Uterus (tissue), 4 donors: Measurements from ENCODE around the gene NEMF. TPM values are rescaled to one million over a fixed set of nuclear protein-coding genes. Genes with fewer than 3 reads are reported as not detected.
"Not testable (repeated sequence)": the region's sequence is repeated elsewhere in the genome, so short reads cannot be mapped to it uniquely, and the experiment has no call there.

Source experiments
- DNase-seq, 2 donors: peaks; one replicate each; pipeline ENCODE4 v3.0.0-alpha.2; 2019 to 2020
- H3K27ac ChIP-seq, 2 donors: fragments of 200-600 bp; sonication (generic); 1 replicate in 1 of 2; 2 replicates in 1 of 2; pipeline ENCODE4 v1.5.1; 2016 to 2018
- H3K27me3 ChIP-seq, 2 donors: fragments of 200-600 bp; sonication (generic); one replicate each; pipeline ENCODE4 v1.5.1; 2018 to 2019; ENCODE audit warnings: control low read depth in 1 of 2
- H3K36me3 ChIP-seq, 2 donors: fragments of 200-600 bp; sonication (generic); one replicate each; pipeline ENCODE4 v1.5.1; 2019; ENCODE audit warnings: control low read depth in 1 of 2
- H3K4me1 ChIP-seq, 2 donors: fragments of 200-600 bp; sonication (generic); one replicate each; pipeline ENCODE4 v1.5.1; 2018 to 2019; ENCODE audit warnings: control low read depth in 1 of 2
- H3K4me3 ChIP-seq, 2 donors: fragments of 200-600 bp; sonication (generic); 1 replicate in 1 of 2; 2 replicates in 1 of 2; pipeline ENCODE4 v1.5.1; 2018 to 2019; ENCODE audit warnings: mild to moderate bottlenecking in 1 of 2
- H3K9me3 ChIP-seq, 2 donors: fragments of 200-600 bp; sonication (generic); one replicate each; pipeline ENCODE4 v1.5.1; 2019; ENCODE audit warnings: control low read depth in 1 of 2
- POLR2A ChIP-seq, 2 donors: fragments of 450-650 bp; IDR thresholded peaks; one replicate each; pipeline ENCODE4 v1.6.1; 2016; ENCODE audit warnings: antibody characterized with exemption in 2 of 2, mild to moderate bottlenecking in 1 of 2, moderate library complexity in 1 of 2
- intact Hi-C: fragments of 100-400 bp; cut with DNase I; formaldehyde crosslinking; loops from one replicate; pipeline ENCODE4 v1.15.1; 2023; ENCODE audit warnings: low total_unique reads
- total RNA-seq, 4 donors: library from RNA; depleted of rRNA in 3 of 4; stranded (reverse); fragments of >200 nt in 3 of 4; gene quantifications; one replicate each; pipeline versions ENCODE4 v1.1.0 to v1.2.4, GENCODE V29; 2014 to 2023
- TF ChIP-seq, protein P1 (sequence below), 4 experiments: fragments of 200-600 bp in 2 of 4; fragments of 450-650 bp in 2 of 4; sonication (generic) in 2 of 4; IDR thresholded peaks; one replicate each; pipeline ENCODE4 v1.5.1; 2016 to 2019; ENCODE audit warnings: antibody characterized with exemption in 4 of 4, mild to moderate bottlenecking in 2 of 4, moderate library complexity in 1 of 4
- donor health status: DM: yes; HTN: yes; CAD: no.

Gene NEMF
- total RNA-seq, 4 donors from 2014 or later: 54.3 to 108 (median 74.2) TPM

GRCh38 chr14:49897414-49897813 lies 44.8 kb upstream of the NEMF start:
- H3K4me3 ChIP-seq: no peak overlapping the region
- intact Hi-C loops: loop anchor here (10.0 kb wide), 1 partner anchor 207 kb away; no protein-coding TSS in a partner anchor
- H3K36me3 ChIP-seq: no peaks in the 10 kb centered on the region
- no peak for TF ChIP-seq POLR2A (IDR thresholded peaks at IDR 0.05)
- TF ChIP-seq, protein P1, sequence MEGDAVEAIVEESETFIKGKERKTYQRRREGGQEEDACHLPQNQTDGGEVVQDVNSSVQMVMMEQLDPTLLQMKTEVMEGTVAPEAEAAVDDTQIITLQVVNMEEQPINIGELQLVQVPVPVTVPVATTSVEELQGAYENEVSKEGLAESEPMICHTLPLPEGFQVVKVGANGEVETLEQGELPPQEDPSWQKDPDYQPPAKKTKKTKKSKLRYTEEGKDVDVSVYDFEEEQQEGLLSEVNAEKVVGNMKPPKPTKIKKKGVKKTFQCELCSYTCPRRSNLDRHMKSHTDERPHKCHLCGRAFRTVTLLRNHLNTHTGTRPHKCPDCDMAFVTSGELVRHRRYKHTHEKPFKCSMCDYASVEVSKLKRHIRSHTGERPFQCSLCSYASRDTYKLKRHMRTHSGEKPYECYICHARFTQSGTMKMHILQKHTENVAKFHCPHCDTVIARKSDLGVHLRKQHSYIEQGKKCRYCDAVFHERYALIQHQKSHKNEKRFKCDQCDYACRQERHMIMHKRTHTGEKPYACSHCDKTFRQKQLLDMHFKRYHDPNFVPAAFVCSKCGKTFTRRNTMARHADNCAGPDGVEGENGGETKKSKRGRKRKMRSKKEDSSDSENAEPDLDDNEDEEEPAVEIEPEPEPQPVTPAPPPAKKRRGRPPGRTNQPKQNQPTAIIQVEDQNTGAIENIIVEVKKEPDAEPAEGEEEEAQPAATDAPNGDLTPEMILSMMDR (IDR thresholded peaks at IDR 0.05): no peak
- H3K27ac ChIP-seq: no peak overlapping the region
- H3K4me1 ChIP-seq: peaks cover 14 to 15% of the 10 kb centered on the region in 2 donors
- H3K9me3 ChIP-seq: no peaks in the 10 kb centered on the region
- no peak for DNase-seq
- no peaks in the 10 kb centered on the region for H3K27me3 ChIP-seq

GRCh38 chr14:49896966-49897365 lies 44.4 kb upstream of the NEMF start:
- no peaks in the 10 kb centered on the region for H3K9me3 ChIP-seq
- no peaks in the 10 kb centered on the region for H3K27me3 ChIP-seq
- H3K4me3 ChIP-seq: no peak overlapping the region
- H3K4me1 ChIP-seq: peaks cover 14 to 15% of the 10 kb centered on the region in 2 donors
- DNase-seq: no peak
- intact Hi-C loops: loop anchor here (10.0 kb wide), 1 partner anchor 208 kb away; no protein-coding TSS in a partner anchor
- no peaks in the 10 kb centered on the region for H3K36me3 ChIP-seq
- H3K27ac ChIP-seq: peak overlapping the region in 1 of 2 donors; percentile 24
- TF ChIP-seq, protein P1 (IDR thresholded peaks at IDR 0.05): no peak
- TF ChIP-seq POLR2A (IDR thresholded peaks at IDR 0.05): no peak

DNA sequence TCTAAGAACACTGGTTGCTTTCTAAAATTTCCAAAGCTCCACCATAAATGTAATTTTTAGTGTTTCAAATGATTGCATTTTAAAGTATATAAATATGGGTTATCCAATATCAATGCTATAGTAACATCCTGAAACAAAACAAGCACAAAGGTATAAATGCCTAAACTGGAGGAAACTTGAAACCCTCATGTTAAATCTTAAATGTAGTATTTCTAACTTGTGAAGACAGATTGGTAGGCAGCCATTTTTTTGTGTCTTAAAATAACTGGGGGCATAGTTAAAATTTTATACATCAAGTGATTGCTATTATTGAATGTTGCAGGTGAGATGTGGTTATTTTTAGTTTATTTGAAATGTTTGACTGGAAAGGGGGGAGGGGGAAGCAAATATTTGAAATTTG lies 43.7 kb upstream of the NEMF start:
- not testable (repeated sequence) for H3K27ac ChIP-seq, H3K9me3 ChIP-seq, H3K36me3 ChIP-seq, DNase-seq, H3K4me3 ChIP-seq, H3K27me3 ChIP-seq
- intact Hi-C loops: loop anchor here (10.0 kb wide), 1 partner anchor 209 kb away; no protein-coding TSS in a partner anchor
- H3K4me1 ChIP-seq: peaks cover 14 to 15% of the 10 kb centered on the region in 2 donors

- no peak for TF ChIP-seq POLR2A (IDR thresholded peaks at IDR 0.05)
- TF ChIP-seq, protein P1 (IDR thresholded peaks at IDR 0.05): no peak
- peak overlapping the region; percentile 83 to 100 for H3K4me3 ChIP-seq
- intact Hi-C loops: loop anchor here (10.0 kb wide), 1 partner anchor 209 kb away; no protein-coding TSS in a partner anchor
- H3K27me3 ChIP-seq: no peaks in the 10 kb centered on the region
- peak overlapping the region in 1 of 2 donors; percentile 99 for H3K27ac ChIP-seq
- no peaks in the 10 kb centered on the region for H3K36me3 ChIP-seq
- H3K4me1 ChIP-seq: peaks cover 14 to 15% of the 10 kb centered on the region in 2 donors
- H3K9me3 ChIP-seq: no peaks in the 10 kb centered on the region
- DNase-seq: no peak
These were observed 42.9 kb upstream of the NEMF start for GRCh38 chr14:49895480-49895879.

- not testable (repeated sequence) for H3K36me3 ChIP-seq, H3K27me3 ChIP-seq, DNase-seq, H3K9me3 ChIP-seq
- Histone ChIP-seq H3K4me1 (peaks cover 14 to 15% of the 10 kb centered on the region in 2 donors), H3K27ac (peak overlapping the region; percentile 99 to 100), H3K4me3 (peak overlapping the region; percentile 83 to 100)
- intact Hi-C loops: loop anchor here (10.0 kb wide), 1 partner anchor 210 kb away; no protein-coding TSS in a partner anchor
These were observed 41.9 kb upstream of the NEMF start for GRCh38 chr14:49894214-49895107.
